ENCODE measurements around the gene TMCC3.
"Not testable (repeated sequence)": the region's sequence is repeated elsewhere in the genome, so short reads cannot be mapped to it uniquely, and the experiment has no call there.

TMCC3 gene, protein sequence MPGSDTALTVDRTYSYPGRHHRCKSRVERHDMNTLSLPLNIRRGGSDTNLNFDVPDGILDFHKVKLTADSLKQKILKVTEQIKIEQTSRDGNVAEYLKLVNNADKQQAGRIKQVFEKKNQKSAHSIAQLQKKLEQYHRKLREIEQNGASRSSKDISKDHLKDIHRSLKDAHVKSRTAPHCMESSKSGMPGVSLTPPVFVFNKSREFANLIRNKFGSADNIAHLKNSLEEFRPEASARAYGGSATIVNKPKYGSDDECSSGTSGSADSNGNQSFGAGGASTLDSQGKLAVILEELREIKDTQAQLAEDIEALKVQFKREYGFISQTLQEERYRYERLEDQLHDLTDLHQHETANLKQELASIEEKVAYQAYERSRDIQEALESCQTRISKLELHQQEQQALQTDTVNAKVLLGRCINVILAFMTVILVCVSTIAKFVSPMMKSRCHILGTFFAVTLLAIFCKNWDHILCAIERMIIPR

DNA sequence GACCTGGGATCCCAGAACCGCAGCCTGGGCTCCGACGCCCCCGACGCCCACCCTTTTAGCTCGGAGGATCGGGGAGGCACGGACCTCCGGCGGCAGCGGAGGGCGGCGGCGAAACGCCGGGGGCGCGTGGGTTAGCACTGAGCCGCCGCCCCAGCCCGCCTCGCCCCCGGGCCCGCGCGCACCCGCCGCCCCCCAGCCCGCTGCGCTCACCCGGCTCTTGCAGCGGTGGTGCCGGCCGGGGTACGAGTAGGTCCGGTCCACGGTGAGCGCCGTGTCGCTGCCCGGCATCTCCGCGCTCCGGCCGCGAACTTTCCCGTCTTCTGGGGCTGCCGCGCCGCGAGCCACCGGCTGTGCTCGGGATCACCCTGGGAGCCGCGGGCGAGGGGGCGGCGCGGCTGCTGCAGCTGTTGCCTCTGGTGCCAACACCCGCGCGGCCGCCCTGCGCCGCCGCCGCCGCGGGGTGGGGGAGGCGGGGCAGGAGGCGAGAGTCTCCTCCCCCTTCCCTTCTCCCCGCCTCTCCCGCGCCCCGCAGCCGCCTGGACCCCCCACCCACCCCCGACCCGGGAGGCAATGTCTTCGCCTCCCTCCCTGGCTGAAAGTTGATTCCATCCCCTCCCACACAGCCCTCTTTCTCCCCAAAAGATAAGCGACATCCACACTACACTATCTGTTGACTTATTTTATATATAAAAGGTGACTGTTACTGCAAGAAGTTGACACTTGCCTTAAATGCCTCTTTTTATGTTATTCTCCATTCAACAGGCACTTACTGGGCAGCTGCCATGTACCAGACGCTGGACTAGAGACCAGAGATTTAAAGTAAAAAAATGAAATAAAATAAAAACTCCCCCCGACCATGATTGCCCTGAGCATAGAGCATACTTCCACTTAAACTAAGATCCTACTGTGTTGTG, at the start of gene TMCC3:
Gene TMCC3, minus strand, starts transcription at position 415 of the 914 bp plus-strand sequence. Its CDS starts 127 bp downstream, at position 288.
- no peak for DNase-seq (ENCODE audit: low read depth)

DNA sequence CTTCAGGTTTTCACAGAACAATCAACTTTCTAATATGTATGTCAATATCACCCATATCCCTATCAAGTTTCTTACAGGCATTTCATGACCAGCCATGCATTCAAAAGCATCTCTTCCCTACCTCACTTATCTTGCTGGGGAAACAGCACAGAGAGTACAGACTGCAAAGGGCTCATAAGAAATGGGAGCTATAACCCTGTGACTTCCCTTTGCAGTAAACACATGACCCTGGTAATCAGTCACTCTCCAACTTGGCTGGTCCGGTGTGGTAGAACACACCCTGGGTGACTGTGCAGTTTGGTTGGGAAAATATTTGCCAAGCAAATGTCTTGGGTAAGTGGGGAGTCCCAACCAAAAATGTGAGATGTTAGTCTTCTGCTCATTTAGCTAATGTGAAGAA, 49.4 kb upstream of the TMCC3 start:
- no peak for DNase-seq (ENCODE audit: low read depth)

DNA sequence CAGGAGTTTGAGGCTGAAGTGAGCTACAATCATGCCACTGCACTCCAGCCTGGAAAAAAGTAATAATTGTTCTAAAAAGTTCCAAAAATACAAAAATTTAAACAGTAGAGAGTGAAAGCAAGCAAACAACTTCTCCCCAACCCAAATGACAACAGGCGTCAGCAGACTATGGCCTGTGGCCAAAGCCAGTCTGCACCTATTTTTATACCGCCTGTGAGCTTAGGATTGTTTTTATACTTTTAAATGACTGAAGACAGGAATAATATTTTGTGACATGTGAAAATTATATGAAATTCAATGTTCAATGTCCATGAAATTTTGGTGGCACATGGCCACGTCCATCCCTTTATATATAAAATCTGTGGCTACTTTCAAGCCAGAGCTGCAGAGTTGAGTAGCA, 48.2 kb upstream of the TMCC3 start:
- no peak for DNase-seq (ENCODE audit: low read depth)

DNA sequence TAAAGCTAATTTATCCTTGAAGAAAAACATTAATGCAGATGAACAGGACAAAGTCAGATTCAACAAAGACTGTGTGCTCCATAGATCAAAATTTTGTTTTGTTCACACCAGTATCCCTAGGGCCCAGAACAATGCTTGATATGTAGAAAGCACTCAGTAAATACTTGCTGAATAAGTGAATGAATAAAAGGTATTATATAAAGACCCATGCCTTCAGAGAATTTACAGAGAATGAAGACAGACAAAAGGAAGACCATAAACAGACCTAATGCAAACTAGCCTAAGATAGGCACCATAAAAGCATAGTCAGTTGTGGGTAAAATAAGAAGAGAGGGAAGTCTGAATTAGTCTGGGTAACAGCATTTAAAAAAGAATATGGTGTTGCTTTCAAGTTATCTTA, 47.3 kb upstream of the TMCC3 start:
- no peak for DNase-seq (ENCODE audit: low read depth)

DNA sequence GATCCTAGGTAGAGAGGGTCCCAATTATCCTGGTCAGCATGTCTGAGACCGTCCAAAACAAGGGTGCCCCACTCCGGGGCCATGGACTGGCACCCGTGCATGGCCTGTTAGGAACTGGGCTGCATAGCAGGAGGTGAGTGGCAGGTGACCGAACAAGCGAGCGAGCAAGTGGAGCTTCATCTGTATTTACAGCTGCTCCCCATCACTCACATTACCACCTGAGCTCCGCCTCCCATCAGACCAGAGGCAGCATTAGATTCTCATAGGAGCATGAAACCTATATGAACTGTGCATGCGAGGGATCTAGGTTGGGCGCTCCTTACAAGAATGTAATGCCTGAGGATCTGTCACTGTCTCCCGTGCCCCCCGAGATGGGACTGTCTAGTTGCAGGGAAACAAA, 44.4 kb upstream of the TMCC3 start:
- DNase-seq (ENCODE audit: low read depth), result no peak

DNA sequence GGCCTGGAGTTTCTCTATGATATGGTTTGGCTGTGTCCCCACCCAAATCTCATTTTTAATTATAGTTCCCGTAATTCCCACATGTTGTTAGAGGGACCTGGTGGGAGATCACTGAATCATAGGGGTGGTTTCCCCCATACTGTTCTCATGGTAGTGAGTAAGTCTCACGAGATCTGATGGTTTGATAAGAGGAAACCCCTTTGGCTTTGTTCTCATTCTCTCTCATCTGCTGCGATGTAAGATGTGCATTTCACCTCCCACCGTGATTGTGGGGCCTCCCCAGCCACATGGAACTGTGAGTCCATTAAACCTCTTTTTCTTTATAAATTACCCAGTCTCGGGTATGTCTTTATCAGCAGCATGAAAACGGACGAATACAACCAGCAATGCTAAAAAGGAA, 42.5 kb upstream of the TMCC3 start:
- not testable (repeated sequence) for DNase-seq (ENCODE audit: low read depth)

DNA sequence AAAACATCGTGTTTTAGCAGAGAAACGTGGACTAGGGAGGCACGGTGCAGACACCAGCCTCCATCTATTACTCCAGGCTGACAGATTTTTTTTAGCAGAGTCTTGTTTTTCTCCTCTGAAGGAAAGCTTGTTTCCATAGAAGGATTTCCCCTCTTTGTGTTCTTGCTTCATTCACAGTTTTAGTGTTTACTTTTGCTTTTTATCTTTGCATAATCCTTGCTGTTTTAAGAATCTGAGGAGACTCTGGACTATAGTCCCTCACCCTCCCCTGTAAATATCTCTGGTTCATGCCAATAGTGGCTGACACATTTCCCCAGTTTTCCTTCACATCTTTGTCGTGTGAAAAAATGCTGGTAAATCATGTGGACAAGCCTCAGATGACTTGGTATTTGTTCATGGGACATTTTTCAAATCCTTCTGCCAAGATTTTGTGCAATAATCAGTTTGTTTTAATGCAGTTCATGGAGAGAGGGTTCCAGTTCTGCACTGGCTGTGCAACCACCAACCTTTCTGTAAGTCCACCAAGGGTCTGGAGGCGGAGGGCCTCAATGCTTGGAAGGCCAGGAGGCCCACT, 39.9 kb upstream of the TMCC3 start:
- DNase-seq (ENCODE audit: low read depth), result no peak

DNA sequence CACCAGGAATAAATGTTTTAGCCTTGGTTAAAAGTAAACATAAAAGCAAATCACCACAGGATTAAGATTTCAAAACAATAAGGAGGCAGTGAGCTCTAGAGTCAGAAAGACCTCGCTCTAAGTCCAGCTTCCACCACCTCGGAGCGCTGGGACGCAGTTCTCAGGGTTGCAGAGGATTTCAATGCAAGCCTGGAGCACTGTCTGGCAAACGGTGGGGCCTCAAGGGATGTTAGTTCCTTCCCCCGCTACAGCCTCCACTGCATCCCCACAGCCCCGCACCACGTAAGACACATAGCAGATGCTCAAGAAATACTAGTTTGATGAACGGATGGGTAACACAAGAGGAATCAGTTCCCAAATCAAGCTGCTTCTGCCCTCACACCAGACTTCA, 39.3 kb upstream of the TMCC3 start:
- no peak for DNase-seq (ENCODE audit: low read depth)

DNA sequence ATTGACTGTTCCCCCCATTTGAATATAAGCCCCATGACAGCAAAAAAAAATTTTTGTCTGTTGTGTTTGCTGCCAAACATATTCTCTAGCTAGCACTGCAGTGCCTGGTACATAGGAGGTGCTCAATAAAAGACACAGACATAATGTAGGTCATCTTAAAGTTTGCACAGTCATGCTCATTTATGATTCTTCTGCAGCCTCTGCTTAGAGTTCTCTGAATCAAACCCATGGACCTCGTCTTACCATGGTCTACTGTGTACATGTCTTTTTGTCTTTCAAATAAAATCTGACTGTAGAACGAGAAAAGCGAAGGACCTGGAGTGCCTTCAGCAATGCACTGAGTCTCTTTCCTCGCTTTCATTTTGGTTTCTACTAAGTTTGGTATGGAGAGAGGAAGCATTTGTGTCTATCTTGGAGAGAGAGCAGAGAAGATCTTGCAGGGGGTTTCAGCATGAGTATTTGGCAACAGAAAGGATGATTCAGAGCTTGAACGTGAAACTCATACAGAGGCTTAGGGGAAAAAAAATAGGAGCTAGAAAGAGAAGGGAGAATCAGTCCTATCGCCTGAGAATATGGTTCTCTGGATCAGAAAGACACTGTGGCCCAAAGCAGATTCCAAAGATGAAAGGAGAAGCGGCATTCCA, 38.8 kb upstream of the TMCC3 start:
- no peak for DNase-seq (ENCODE audit: low read depth)

DNA sequence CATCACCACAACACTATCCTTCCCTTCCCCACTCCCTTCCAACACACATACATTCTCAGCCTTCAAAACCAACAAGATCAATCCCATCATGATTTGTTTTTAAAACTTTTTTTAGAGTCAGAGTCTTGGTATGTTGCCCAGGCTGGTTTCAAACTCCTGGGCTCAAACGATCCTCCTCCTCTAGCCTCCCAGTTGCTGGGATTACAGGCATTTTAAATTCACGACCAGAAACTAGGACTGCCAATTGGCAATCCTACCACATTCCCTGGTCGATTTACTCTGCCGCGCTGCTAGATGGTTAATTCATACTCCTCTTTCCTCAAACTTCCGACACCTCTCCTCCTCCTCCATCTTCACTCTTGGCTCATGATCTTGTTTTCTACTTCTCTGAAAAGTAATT, 37.5 kb upstream of the TMCC3 start:
- DNase-seq (ENCODE audit: low read depth), result no peak

DNA sequence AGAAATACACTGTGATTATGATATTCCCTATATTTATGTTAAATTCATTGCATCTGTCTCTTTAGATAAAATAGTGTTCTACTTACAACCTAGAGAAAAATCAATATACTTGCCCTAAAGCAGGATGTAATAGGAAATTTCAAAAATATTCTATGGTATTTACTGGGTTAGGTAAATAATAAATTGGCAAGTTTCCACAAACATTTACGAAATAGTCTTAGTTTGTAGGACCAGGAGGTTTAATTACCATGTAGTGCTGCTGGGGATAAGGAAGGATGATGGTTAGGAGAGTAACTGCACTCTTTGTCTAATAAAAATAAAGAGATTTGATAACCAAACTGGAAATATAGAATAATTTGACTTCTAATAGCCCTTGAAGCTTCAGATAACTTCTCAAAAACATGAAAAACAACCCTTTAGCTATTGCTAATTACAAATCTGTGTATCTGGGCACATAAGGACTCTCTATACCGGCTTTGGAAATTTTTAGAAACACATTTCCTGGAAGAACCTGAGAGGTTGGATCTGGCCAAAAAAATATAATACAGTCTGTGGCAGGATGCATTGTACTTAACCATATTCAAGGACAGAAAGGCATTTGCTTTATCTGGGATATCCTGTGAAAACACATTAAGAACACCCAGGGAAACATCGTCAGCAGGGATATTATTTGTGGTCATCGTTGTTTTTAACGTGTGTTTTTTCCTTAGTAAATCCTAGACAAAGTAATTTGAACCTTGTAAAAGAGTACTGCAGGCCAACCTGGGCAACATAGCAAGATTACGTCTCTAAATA, 36.7 kb upstream of the TMCC3 start:
- no peak for DNase-seq (ENCODE audit: low read depth)

DNA sequence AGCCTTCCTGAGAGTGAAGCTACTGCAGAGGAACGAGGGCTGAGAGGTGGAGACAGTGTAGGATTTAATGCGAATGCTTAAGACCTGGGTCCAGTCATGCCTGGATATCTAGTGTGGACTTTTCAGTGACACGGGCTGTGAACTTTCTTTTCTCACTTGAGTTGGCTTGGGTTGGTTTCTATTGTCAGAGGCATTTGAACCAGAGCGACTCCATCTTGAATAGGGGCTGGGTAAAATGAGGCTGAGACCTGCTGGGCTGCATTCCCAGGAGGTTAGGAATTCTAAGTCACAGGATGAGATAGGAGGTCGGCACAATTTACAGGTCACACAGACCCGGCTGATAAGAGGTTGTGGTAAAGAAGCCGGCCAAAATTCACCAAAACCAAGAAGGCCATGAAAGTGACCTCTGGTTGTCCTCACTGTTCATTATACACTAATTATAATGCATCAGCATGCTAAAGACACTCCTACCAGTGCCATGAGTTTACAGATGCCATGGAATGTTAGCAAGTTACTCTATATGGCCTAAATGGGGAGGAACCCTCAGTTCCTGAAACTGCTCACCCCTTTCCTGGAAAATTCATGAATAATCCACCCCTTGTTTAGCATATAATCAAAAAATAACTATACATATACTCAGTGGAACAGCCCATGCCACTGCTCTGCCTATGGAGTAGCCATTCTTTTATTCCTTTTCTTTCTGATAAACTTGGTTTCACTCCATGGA, 34.2 kb upstream of the TMCC3 start:
- DNase-seq (ENCODE audit: low read depth), result no peak

DNA sequence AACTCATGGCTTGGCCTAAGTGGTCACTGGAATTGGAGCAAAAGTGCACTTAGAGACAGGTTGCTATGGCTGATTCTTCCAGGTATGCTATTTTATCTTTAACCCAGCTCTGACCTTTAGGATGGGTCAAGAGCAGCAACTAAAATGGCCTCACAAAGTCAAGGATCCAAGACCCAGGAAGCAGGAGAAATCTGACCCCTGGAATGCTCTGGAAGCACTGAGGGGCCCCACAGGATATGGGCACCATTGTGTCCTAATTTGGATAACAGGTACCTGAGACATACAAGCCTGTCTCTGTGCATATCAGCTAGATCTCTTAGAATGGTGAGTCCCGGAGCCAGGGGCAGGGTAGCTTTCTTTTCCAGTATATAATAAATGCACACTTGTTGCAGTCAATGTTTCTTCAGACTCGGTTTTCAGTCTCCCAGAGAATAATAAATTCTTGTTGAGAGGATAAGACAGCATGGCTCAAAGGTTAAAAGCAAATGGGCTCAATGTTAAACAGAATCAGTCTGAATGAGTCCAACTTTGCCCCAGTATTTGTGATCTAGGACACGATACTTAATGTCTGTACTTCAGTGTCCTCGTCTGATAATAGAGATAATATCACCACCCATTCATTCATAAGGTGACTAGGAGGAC, 29.3 kb upstream of the TMCC3 start:
- DNase-seq (ENCODE audit: low read depth), result no peak

DNA sequence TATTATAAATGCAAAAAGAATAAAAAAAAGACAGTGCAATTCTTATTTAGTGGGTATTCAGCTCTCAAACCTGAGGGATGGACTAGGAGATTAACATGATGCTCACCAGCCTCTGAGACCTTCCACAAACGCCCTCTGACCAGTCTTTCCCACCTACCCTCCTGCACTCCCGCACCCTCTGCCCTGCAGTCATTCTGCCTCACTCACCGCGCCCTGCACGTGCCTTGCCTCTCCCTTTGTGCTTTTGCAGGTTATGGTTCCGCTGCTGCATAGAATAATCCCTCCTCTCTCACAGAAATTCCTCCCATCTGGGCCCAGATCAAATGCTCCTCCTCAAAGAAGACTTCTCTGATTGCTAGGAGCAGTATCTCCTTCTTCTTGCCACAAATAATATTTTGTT, 28.5 kb upstream of the TMCC3 start:
- DNase-seq (ENCODE audit: low read depth), result no peak

DNA sequence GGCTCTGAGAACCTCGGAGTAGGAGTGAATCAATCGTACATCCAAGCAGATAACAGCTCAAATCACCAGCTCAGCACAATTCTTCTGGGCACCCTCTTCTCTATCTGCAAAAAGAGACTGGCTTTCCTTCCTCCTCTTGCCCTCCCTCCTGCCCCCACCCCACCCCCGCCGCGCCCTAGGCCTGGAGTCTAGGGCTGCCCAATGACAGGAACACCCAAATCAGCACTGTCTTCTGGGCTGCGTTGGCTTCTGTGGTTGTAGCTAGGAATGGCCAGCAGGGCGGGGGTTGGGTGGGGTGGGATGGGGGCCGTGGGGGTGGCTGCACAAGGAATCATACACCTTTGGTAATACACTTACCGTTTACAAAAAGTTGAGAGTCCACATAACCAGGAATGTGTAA, 28.0 kb upstream of the TMCC3 start:
- DNase-seq (ENCODE audit: low read depth), result no peak

DNA sequence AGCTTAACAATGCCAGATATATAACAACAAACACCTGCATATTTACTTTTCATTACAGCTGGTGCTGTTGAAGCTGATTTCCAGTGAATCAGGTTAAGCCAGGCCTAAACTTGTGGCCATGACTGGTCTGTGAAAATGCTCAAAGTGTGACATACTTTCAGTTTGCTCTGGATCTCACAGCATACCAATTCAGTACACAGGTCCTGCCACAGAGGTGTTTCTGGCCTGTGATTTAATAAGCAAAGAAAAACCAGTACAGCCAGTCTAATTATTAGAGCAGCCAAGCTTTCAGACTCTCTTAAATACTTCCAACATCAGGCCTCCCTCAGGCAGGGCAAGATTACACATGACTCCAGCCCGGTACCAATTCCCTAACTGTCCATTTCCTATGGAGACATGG, 27.4 kb upstream of the TMCC3 start:
- DNase-seq (ENCODE audit: low read depth), result no peak

DNA sequence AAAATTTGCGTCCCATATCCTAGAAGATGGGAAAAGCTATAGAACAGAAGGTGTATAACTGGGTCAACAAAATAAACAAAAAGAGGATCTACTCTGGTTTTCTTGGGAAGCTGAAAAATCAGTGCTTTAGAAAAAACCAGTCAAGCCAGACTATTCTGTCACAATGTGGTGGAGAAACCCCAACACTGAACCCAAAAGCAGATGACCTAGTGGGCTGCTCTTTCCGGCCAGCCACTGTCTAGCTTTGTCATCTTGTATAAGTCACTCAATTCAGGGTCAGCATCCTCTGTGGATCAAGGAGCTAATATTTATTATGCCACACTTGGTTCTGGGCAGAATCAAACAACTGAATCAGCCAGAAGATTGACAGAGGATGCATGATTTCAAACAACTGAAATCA, 26.6 kb upstream of the TMCC3 start:
- no peak for DNase-seq (ENCODE audit: low read depth)

DNA sequence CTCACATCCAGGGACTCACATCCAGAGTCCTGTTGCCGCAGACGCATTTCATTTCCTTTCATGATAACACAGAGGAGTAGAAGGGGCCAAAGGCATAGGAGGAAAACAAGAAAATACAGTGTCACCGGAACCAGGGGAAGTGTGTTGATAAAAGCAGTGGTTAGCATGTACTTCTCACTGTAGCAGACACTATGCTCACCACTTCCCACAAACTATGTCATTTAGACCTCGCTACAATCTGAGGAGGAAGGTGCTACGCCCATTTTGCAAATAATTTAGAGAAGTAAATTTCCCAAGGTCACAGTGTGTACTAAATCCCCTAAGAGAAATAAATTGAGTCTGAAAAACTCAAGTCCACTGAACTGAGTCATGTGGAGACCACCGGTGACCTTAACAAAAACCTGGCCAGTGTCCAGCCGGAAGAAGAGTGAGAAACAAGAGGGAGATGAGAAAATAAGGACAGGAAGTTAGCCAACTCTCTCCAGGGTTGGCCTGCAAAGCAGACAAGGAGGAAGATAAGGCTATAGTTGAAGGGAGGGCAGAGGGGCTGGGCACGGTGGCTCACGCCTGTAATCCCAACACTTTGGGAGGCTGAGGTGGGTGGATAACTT, 25.8 kb upstream of the TMCC3 start:
- DNase-seq (ENCODE audit: low read depth), result no peak

DNA sequence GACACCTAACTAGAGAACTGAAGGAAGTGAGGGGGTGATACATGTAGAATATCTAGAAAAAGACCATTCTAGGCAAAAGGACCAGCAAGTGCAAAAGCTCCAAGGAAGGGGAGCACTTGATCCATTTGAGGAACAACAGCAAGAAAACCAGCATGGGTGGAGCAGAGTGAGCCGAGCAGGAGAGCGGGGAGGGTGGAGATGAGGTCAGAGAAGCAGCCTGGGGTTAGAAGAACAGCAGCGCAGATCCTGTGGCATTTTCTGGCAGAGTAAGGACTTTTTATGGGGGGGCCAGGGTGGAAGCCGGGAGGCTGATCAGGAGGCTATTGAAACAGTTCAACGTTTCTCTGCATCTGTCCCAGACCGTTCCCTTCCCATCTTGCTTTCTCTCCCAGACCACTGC, 24.5 kb upstream of the TMCC3 start:
- DNase-seq (ENCODE audit: low read depth), result no peak

DNA sequence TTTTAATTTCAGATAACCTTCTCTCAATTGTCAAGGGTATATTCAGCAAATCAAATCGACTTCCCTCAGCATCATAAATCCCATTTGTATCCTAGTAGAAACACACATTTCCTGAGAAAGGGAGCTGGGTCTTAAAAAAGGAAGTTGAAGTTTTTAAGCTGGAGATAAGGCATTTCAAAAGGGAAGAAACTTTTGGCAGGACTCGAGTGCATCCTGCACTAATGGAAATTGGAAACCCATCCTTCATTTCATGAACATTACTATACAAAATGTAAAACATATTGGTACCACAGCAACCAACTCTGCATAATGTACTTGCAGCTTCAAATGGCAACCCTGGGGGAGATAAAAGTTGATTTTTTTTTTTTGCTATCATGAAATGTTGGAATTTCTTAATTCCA, 23.7 kb upstream of the TMCC3 start:
- no peak for DNase-seq (ENCODE audit: low read depth)

Data from stimulated activated CD8-positive, alpha-beta memory T cell treated with anti-CD3 and anti-CD28 coated beads, Interleukin-12 subunit alpha, Interleukin-12 subunit beta, amount 100 ng/mL, for 1 hour (primary cell).